HG03039 (cell line): ENCODE measurements around the gene ZNF860.

ENCODE experiments used
- ATAC-seq: cut with Tn5 transposase; IDR thresholded peaks from one replicate; pipeline ENCODE4 v1.9.1; 2021; ENCODE audit warnings: mild to moderate bottlenecking, moderate library complexity; ENCODE audit not compliant: unreplicated experiment

The ZNF860 gene

GRCh38 chr3:31981206-31982181 is at the start of gene ZNF860, which contains the start of gene OSBPL10:
ZNF860 (plus strand) TSS chr3:31981750; CDS start chr3:31989080, 7,330 bp downstream.
OSBPL10 (minus strand) TSS chr3:31981262; CDS start chr3:31981179, 83 bp downstream.
- ATAC-seq = no peak

- no peak for ATAC-seq
These were observed 48.6 kb upstream of the ZNF860 start for GRCh38 chr3:31932990-31933389.

GRCh38 chr3:31934018-31934417 is 47.5 kb upstream of the ZNF860 start:
- ATAC-seq = no peak

- ATAC-seq = no peak
These were observed 46.7 kb upstream of the ZNF860 start for GRCh38 chr3:31934866-31935265.

GRCh38 chr3:31936420-31937060 is 45.0 kb upstream of the ZNF860 start:
- no peak for ATAC-seq

GRCh38 chr3:31937225-31937624 is 44.3 kb upstream of the ZNF860 start:
- ATAC-seq = no peak

GRCh38 chr3:31942446-31942845 is 39.1 kb upstream of the ZNF860 start:
- ATAC-seq = no peak

GRCh38 chr3:31943041-31943440 is 38.5 kb upstream of the ZNF860 start:
- no peak for ATAC-seq

- no peak for ATAC-seq
These were observed 35.9 kb upstream of the ZNF860 start for GRCh38 chr3:31945738-31946052.

GRCh38 chr3:31946484-31947081 is 35.0 kb upstream of the ZNF860 start:
- no peak for ATAC-seq

- ATAC-seq = no peak
These were observed 34.4 kb upstream of the ZNF860 start for GRCh38 chr3:31947162-31947561.

GRCh38 chr3:31947671-31948091 is 33.9 kb upstream of the ZNF860 start:
- no peak for ATAC-seq

- ATAC-seq = no peak
These were observed 33.3 kb upstream of the ZNF860 start for GRCh38 chr3:31948280-31948679.

- peak; percentile 72 for ATAC-seq
These were observed 29.3 kb upstream of the ZNF860 start for GRCh38 chr3:31952205-31952604.

- ATAC-seq = no peak
These were observed 28.5 kb upstream of the ZNF860 start for GRCh38 chr3:31953091-31953490.

- no peak for ATAC-seq
These were observed 27.9 kb upstream of the ZNF860 start for GRCh38 chr3:31953636-31954035.

GRCh38 chr3:31955581-31955980 is 26.0 kb upstream of the ZNF860 start:
- ATAC-seq = no peak

GRCh38 chr3:31957106-31957505 is 24.4 kb upstream of the ZNF860 start:
- no peak for ATAC-seq

GRCh38 chr3:31958701-31959152 is 22.8 kb upstream of the ZNF860 start:
- ATAC-seq = no peak

GRCh38 chr3:31959251-31959650 is 22.3 kb upstream of the ZNF860 start:
- ATAC-seq = no peak

- ATAC-seq = no peak
These were observed 21.4 kb upstream of the ZNF860 start for GRCh38 chr3:31959951-31960792.
